Trophoblast cell (in vitro differentiated cells and primary cell): ENCODE measurements around the gene LRTM2.

Experiments used
- DNase-seq, 2 donors: peaks; one replicate each; pipeline ENCODE4 v3.0.0-alpha.2; 2016
- H2AFZ ChIP-seq: 2 replicates; pipeline ENCODE4 v1.6.1; 2013; ENCODE audit warnings: low read length, moderate library complexity, mild to moderate bottlenecking; ENCODE audit not compliant: insufficient read depth, poor library complexity
- H2AK5ac ChIP-seq: 2 replicates; pipeline ENCODE4 v1.6.1; 2013; ENCODE audit warnings: mild to moderate bottlenecking, low read length
- H2BK120ac ChIP-seq: 2 replicates; pipeline ENCODE4 v1.6.1; 2013; ENCODE audit warnings: low read length, mild to moderate bottlenecking, moderate library complexity; ENCODE audit not compliant: insufficient read depth, poor library complexity
- H2BK12ac ChIP-seq: 2 replicates; pipeline ENCODE4 v1.6.1; 2013; ENCODE audit warnings: mild to moderate bottlenecking, low read length, moderate library complexity
- H2BK5ac ChIP-seq: 2 replicates; pipeline ENCODE4 v1.6.1; 2013; ENCODE audit warnings: low read length, low read depth, moderate library complexity, mild to moderate bottlenecking; ENCODE audit not compliant: poor library complexity
- H3K14ac ChIP-seq: 2 replicates; pipeline ENCODE4 v1.6.1; 2013; ENCODE audit warnings: mild to moderate bottlenecking, low read length
- H3K18ac ChIP-seq: 2 replicates; pipeline ENCODE4 v1.6.1; 2013; ENCODE audit warnings: mild to moderate bottlenecking, low read length
- H3K23ac ChIP-seq: 2 replicates; pipeline ENCODE4 v1.6.1; 2013; ENCODE audit warnings: low read length
- H3K27ac ChIP-seq: 2 replicates; pipeline ENCODE4 v1.5.1; 2013; ENCODE audit warnings: low read depth, mild to moderate bottlenecking, inconsistent platforms, low read length, moderate library complexity
- H3K27me3 ChIP-seq: 2 replicates; pipeline ENCODE4 v1.6.1; 2013; ENCODE audit warnings: inconsistent platforms, mild to moderate bottlenecking, low read length, moderate library complexity; ENCODE audit not compliant: insufficient read depth
- H3K36me3 ChIP-seq, 2 experiments: 1 replicate in 1 of 2; 2 replicates in 1 of 2; pipeline ENCODE4 v1.6.1; 2013; ENCODE audit warnings: low read length in 2 of 2, mild to moderate bottlenecking in 2 of 2, moderate library complexity in 1 of 2; ENCODE audit not compliant: insufficient read depth in 2 of 2, control insufficient read depth in 1 of 2
- H3K4ac ChIP-seq: 2 replicates; pipeline ENCODE4 v1.6.1; 2013; ENCODE audit warnings: low read depth, mild to moderate bottlenecking, low read length, moderate library complexity
- H3K4me1 ChIP-seq, 2 experiments: 1 replicate in 1 of 2; 2 replicates in 1 of 2; pipeline ENCODE4 v1.6.1; 2013; ENCODE audit warnings: low read length in 2 of 2, mild to moderate bottlenecking in 2 of 2, moderate library complexity in 1 of 2; ENCODE audit not compliant: insufficient read depth in 2 of 2, control insufficient read depth in 1 of 2
- H3K4me2 ChIP-seq: 2 replicates; pipeline ENCODE4 v1.6.1; 2013; ENCODE audit warnings: inconsistent platforms, mild to moderate bottlenecking, low read length, moderate library complexity
- H3K4me3 ChIP-seq: 2 replicates; pipeline ENCODE4 v1.5.1; 2013; ENCODE audit warnings: mild to moderate bottlenecking, low read depth, low read length, inconsistent platforms
- H3K79me1 ChIP-seq: one replicate; pipeline ENCODE4 v1.6.1; 2013; ENCODE audit warnings: low read length
- H3K79me2 ChIP-seq: 2 replicates; pipeline ENCODE4 v1.6.1; 2013; ENCODE audit warnings: low read length, mild to moderate bottlenecking; ENCODE audit not compliant: control insufficient read depth, insufficient read depth, poor library complexity
- H3K9ac ChIP-seq: 2 replicates; pipeline ENCODE4 v1.6.1; 2013; ENCODE audit warnings: mild to moderate bottlenecking, low read length
- H3K9me3 ChIP-seq: 2 replicates; pipeline ENCODE4 v1.6.1; 2013; ENCODE audit warnings: low read depth, mild to moderate bottlenecking, control low read depth, inconsistent platforms, low read length; ENCODE audit not compliant: insufficient read depth
- H4K12ac ChIP-seq: 2 replicates; pipeline ENCODE4 v1.6.1; 2013; ENCODE audit warnings: low read depth, mild to moderate bottlenecking, low read length, moderate library complexity
- H4K8ac ChIP-seq: 2 replicates; pipeline ENCODE4 v1.6.1; 2013; ENCODE audit warnings: low read depth, mild to moderate bottlenecking, low read length, moderate library complexity
- H4K91ac ChIP-seq: one replicate; pipeline ENCODE4 v1.6.1; 2013; ENCODE audit warnings: low read depth, mild to moderate bottlenecking, low read length, moderate library complexity
- WGBS: extraction: QIAGEN DNeasy Blood & Tissue Kit; methylation state at CpG from one replicate; pipeline ENCODE4 v1.1.7; 2013; ENCODE audit warnings: missing lambda C conversion rate; ENCODE audit not compliant: insufficient read length, insufficient coverage; ENCODE audit errors: extremely low coverage; 5-methylcytosine and 5-hydroxymethylcytosine counted together

The LRTM2 gene

DNA sequence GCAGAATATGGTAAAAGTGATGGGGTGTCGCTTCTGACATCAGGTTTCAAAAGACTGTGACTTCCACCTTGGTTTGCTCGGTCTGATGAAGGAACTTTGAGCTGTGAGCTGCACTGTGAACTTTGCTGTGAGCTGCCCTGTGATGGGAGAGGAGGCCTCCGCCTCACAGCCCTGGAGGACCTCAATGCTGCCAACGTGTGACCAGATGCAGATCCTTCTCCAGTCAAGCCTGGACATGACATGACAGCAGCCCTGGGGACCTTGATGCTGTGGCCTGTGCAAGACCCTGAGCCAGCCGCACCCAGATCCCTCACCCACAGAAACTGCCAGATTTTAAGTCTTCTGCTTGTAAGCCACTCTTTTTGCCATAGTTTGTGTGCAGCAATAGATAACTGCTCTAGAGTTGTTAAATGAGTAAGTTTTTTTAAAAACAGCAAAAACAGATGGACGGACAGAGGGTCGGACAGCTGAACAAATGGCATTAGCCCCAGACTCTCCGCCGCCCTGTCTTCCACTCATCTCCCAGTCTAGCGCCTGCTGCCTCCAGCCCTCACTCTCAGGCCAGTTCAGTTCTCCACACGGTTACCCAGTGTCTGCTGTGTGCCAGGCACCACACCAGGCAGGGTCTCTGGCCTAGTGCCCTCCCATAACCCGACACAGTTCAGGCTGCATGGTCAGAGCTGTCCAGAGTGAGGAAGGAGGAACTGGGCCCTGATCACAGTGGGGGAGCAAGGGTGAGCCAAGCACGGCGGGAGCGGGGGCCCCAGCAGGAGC is 13.1 kb upstream of the LRTM2 start:
- Histone ChIP-seq H2AK5ac (no peak overlapping the region), H3K14ac (no peak overlapping the region), H3K4me2 (no peak overlapping the region), H3K36me3 (no peaks in the 10 kb centered on the region), H3K27ac (no peak overlapping the region), H3K23ac (no peak overlapping the region), H3K79me2 (no peaks in the 10 kb centered on the region), H2AFZ (no peak overlapping the region), H3K9me3 (peaks cover 5% of the 10 kb centered on the region), H2BK5ac (no peak overlapping the region), H3K4me1 (no peaks in the 10 kb centered on the region), H3K79me1 (no peaks in the 10 kb centered on the region), H2BK12ac (no peak overlapping the region), H2BK120ac (no peak overlapping the region), H3K4me3 (no peak overlapping the region), H4K8ac (no peak overlapping the region), H3K4ac (no peak overlapping the region), H3K18ac (no peak overlapping the region), H4K12ac (no peak overlapping the region), H3K9ac (no peak overlapping the region), H4K91ac (no peak overlapping the region), H3K27me3 (no peaks in the 10 kb centered on the region)
- no peak for DNase-seq
- WGBS, result no CpG with 5 or more reads among the region's 15 CpGs

DNA sequence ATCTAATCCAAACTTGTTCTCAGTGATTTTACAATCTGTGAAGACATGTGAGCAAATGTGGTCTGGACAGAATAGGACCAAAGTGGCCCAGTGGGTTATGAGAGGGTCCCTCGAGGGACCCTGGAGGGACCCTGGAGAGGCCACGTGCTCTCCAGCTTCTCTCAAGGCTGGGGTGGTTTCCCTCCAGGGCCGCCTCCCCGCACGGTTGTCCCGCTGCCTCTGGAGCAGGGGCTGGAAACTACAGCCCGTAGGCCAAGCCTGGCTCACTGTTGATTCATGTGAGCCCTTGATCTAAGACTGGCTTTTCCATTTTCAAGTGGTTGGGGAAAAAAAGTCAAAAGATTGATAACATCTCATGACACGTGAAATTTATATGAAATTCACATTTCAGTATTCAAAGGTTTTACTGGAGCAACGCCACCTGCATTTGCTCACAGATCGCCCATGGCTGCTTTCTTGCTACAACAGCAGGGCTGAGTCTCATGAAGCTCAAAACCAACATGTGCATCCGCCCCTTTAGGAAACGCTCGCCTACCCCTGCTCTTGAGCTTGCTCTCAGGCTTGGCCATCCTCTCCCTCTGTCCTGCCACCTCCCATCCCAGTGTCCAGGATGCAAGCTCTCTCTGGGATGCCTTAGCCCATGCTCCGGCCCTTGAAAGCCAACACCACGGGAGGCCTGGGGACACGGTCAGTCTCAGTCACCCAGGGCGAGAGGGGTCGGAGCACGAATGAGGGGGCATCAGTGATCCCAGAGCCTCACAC is 12.1 kb upstream of the LRTM2 start:
- H3K4ac ChIP-seq, result no peak overlapping the region
- no peak overlapping the region for H3K4me2 ChIP-seq
- no peaks in the 10 kb centered on the region for H3K36me3 ChIP-seq
- no peak for DNase-seq
- H3K23ac ChIP-seq, result no peak overlapping the region
- no peak overlapping the region for H4K12ac ChIP-seq
- H3K27ac ChIP-seq, result no peak overlapping the region
- WGBS, result no CpG with 5 or more reads among the region's 19 CpGs
- H3K14ac ChIP-seq, result no peak overlapping the region
- H4K8ac ChIP-seq, result no peak overlapping the region
- H3K9me3 ChIP-seq, result peaks cover 5% of the 10 kb centered on the region
- H3K18ac ChIP-seq, result no peak overlapping the region
- no peaks in the 10 kb centered on the region for H3K27me3 ChIP-seq
- H3K4me1 ChIP-seq, result peaks cover 0 to 5% of the 10 kb centered on the region in 2 experiments
- no peak overlapping the region for H2AFZ ChIP-seq
- no peak overlapping the region for H3K9ac ChIP-seq
- H3K4me3 ChIP-seq, result no peak overlapping the region
- H2AK5ac ChIP-seq, result no peak overlapping the region
- H3K79me2 ChIP-seq, result no peaks in the 10 kb centered on the region
- no peaks in the 10 kb centered on the region for H3K79me1 ChIP-seq
- H2BK120ac ChIP-seq, result no peak overlapping the region
- H4K91ac ChIP-seq, result no peak overlapping the region
- no peak overlapping the region for H2BK5ac ChIP-seq
- no peak overlapping the region for H2BK12ac ChIP-seq

DNA sequence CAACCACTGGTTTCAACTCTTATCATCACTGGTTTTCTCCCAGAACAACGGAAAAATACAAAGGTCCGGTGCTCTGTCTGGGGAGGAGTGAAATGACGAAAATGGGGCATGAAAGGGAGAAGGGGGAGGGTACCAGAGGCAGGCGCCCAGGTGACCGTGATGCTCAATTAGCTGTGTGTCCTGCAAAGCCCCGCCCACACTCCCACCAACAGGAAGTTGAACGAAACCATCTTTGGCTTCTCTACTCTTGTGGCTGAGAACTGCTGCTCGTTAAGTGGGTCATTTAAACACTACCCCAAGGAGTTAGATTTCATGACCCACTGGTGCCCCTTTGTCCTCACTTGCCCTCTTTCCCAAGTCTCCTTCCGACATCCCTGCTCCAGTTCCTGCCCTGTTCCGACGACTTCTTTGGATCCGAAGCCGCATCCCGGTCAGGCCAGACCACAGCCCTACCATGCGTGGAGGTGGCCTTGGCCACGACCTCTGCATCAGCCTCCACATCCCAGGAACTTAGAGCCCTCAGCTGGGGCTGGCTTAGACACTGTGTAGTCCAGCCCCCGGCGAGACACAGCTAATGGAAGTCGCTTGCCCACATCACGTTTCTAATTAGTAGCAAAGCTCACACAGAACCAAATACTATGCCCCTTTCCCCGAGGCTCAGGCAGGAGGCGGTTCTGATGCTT is 11.4 kb upstream of the LRTM2 start:
- WGBS, result no CpG with 5 or more reads among the region's 22 CpGs
- Histone ChIP-seq H3K23ac (no peak overlapping the region), H3K36me3 (no peaks in the 10 kb centered on the region), H3K4me2 (no peak overlapping the region), H3K14ac (no peak overlapping the region), H3K4me1 (peaks cover 0 to 5% of the 10 kb centered on the region in 2 experiments), H3K9ac (no peak overlapping the region), H4K91ac (no peak overlapping the region), H2BK120ac (no peak overlapping the region), H3K79me1 (no peaks in the 10 kb centered on the region), H3K27ac (no peak overlapping the region), H4K8ac (no peak overlapping the region), H3K4me3 (no peak overlapping the region), H3K79me2 (no peaks in the 10 kb centered on the region), H4K12ac (no peak overlapping the region), H3K27me3 (no peaks in the 10 kb centered on the region), H3K4ac (no peak overlapping the region), H2AFZ (no peak overlapping the region), H3K9me3 (peaks cover 7% of the 10 kb centered on the region), H2AK5ac (no peak overlapping the region), H2BK12ac (no peak overlapping the region), H3K18ac (no peak overlapping the region), H2BK5ac (no peak overlapping the region)
- no peak for DNase-seq

DNA sequence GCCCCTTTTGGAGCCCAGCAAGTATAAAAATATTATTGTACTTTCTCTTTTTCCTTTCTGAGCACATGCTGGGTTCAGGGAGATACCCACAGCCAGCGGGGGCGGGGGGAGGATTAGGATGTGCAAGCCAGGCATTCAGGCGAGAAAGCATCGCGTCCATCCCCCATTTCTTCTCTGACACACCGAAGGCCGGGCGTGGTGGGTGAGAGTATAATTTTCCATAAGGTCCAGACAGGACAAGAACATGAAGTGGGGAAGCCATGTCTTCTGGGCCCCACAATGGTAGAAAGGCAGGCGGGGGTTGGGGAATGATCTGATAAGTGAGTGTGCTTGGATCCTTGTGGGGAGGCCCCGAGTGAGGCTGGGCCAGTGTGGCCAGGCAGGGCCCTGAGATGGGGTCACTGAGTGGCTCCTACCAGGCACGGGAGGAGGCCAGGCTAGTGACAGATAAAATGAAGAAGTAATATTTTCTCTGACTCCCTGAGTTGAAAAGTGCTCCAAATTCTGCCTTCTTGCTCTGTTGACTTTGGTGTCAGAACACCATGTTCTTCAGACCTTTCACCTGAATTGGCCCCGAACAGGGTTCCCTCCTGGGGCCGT is 10.7 kb upstream of the LRTM2 start:
- no peak for DNase-seq
- Histone ChIP-seq H3K79me2 (no peaks in the 10 kb centered on the region), H3K36me3 (no peaks in the 10 kb centered on the region), H2BK5ac (no peak overlapping the region), H2AK5ac (no peak overlapping the region), H3K79me1 (no peaks in the 10 kb centered on the region), H3K18ac (no peak overlapping the region), H3K27me3 (no peaks in the 10 kb centered on the region), H3K4me1 (peaks cover 0 to 5% of the 10 kb centered on the region in 2 experiments), H2BK120ac (no peak overlapping the region), H4K91ac (no peak overlapping the region), H3K9ac (no peak overlapping the region), H3K27ac (no peak overlapping the region), H3K4me2 (no peak overlapping the region), H3K23ac (no peak overlapping the region), H3K14ac (no peak overlapping the region), H2BK12ac (no peak overlapping the region), H3K4me3 (no peak overlapping the region), H4K8ac (no peak overlapping the region), H3K9me3 (peaks cover 7% of the 10 kb centered on the region), H2AFZ (no peak overlapping the region), H3K4ac (no peak overlapping the region), H4K12ac (no peak overlapping the region)
- no CpG with 5 or more reads among the region's 13 CpGs for WGBS
